Suprapubic skin (tissue), 3 donors: ENCODE data around the gene KRTAP12-2.

Experiments
- CTCF ChIP-seq, 2 donors: fragments of 200-600 bp in 1 of 2; fragments of 450-650 bp in 1 of 2; sonication (generic) in 1 of 2; IDR thresholded peaks; one replicate each; pipeline ENCODE4 v1.5.1; 2016 to 2019; ENCODE audit warnings: antibody characterized with exemption in 2 of 2, mild to moderate bottlenecking in 1 of 2, moderate library complexity in 1 of 2
- POLR2AphosphoS5 ChIP-seq, 3 donors: sonication (generic); formaldehyde crosslinking; IDR thresholded peaks; one replicate each; pipeline ENCODE4 v1.6.1; 2017; ENCODE audit warnings: antibody characterized with exemption in 3 of 3

GRCh38 chr21:44702973-44703730 lies 36.4 kb upstream of the KRTAP12-2 start:
- TF ChIP-seq CTCF (IDR thresholded peaks at IDR 0.05) (no peak), POLR2AphosphoS5 (IDR thresholded peaks at IDR 0.05) (no peak)
